ENCODE results near the gene TBXAS1. TPM values are rescaled to one million over a fixed set of nuclear protein-coding genes. Genes with fewer than 3 reads are reported as not detected.

TBXAS1 gene
- total RNA-seq (2.3 and 4.3 TPM in 2 replicates), polyA plus RNA-seq (2.1 and 2.2 TPM in 2 replicates), polyA minus RNA-seq (1.5 and 6.0 TPM in 2 replicates), Bru-seq, nascent RNA (percentile 28 among the genes with signal in this experiment), BruChase-seq, experiment 1, labeled RNA remaining after a 6-hour chase (percentile 24 among the genes with signal in this experiment), BruChase-seq, experiment 2, labeled RNA remaining after a 2-hour chase (percentile 23 among the genes with signal in this experiment)
- polyA plus RNA-seq (2011; cell fraction: cytosol; rRNA removed): 1.9 and 3.3 TPM in 2 replicates
- polyA plus RNA-seq (2011; cell fraction: nucleus; rRNA removed): 5.2 and 8.0 TPM in 2 replicates
- polyA plus RNA-seq (2012): 3.3 and 4.4 TPM in 2 replicates
- polyA minus RNA-seq (2011; cell fraction: cytosol; rRNA and poly(A)+ RNA removed): not detected
- 2.4 and 3.8 TPM in 2 replicates for polyA minus RNA-seq (2011; cell fraction: nucleus; rRNA and poly(A)+ RNA removed)
- long read RNA-seq, partial matches to known transcripts: 2 of 11 reads
- long read RNA-seq, other reads (novel, unspliced or antisense): 4 of 11 reads

DNA sequence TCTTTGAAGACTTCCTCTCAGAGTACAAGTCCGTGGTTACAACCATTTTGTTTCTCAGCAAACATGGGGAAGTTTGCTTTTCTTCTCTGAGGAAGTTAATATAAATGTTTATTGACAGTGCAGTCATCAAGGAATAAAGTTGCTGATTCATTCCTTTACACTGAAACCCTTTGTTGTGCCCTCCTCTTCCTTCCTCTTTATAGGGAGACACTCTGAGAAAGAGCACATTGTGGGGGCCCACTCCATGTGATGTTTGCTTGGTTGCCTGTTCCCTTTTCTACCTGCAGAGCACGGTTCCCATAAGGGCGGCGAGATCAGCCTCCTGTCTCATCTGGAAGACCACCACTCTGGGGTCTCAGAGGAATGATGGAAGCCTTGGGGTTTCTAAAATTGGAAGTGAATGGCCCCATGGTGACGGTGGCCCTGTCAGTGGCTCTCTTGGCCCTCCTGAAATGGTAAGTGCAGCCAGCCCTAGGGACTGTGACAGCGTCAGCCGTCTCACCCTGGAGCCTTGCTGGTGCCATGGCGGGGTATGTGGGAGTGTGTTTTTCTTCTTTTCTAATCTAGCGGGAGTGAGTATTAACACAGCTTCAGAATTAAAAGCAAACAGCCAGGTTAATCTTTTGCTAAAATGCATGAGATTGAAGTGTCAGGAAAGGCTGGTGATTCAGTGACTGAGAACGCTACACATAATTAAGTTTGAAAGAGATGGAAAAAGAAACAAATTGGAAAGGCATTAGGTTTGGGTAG, at the start of gene TBXAS1:
TBXAS1 (plus strand) TSS at position 240 of the 750 bp plus-strand sequence; CDS start at position 367, 127 bp downstream.
- FAIRE-seq (peak; percentile 55), DNase-seq (ENCODE audit: low read depth, low spot score) (peak; percentile 20)
- dilution Hi-C loops (cut with MboI; ENCODE audit: extremely low pct_ligation_motif_present, low sequenced_read_pairs): no loop called here
- H3K4me2 ChIP-seq (ENCODE audit: insufficient read depth, low read length): peak within 1 kb of the TSS; percentile 28
- TF ChIP-seq FOS (IDR thresholded peaks at IDR 0.05; ENCODE audit: borderline replicate concordance, insufficient read depth, low read length): peak; percentile 34
- TF ChIP-seq POLR2A (IDR thresholded peaks at IDR 0.05; ENCODE audit: low read depth, low read length): no peak
- TF ChIP-seq, protein P1, sequence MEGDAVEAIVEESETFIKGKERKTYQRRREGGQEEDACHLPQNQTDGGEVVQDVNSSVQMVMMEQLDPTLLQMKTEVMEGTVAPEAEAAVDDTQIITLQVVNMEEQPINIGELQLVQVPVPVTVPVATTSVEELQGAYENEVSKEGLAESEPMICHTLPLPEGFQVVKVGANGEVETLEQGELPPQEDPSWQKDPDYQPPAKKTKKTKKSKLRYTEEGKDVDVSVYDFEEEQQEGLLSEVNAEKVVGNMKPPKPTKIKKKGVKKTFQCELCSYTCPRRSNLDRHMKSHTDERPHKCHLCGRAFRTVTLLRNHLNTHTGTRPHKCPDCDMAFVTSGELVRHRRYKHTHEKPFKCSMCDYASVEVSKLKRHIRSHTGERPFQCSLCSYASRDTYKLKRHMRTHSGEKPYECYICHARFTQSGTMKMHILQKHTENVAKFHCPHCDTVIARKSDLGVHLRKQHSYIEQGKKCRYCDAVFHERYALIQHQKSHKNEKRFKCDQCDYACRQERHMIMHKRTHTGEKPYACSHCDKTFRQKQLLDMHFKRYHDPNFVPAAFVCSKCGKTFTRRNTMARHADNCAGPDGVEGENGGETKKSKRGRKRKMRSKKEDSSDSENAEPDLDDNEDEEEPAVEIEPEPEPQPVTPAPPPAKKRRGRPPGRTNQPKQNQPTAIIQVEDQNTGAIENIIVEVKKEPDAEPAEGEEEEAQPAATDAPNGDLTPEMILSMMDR (IDR thresholded peaks at IDR 0.05; ENCODE audit: extremely low read depth in 1 of 2, insufficient read depth in 1 of 2, low read depth in 1 of 2, low read length in 2 of 2): no peak
- TF ChIP-seq JUN (IDR thresholded peaks at IDR 0.05; ENCODE audit: borderline replicate concordance, insufficient read depth, insufficient read length, low read depth): no peak
- no peaks in the 10 kb centered on the region for H3K36me3 ChIP-seq (ENCODE audit: control insufficient read depth in 2 of 2, extremely low read depth in 1 of 2, insufficient read depth in 2 of 2, low read length in 2 of 2)
- CTCF ChIA-PET: no interaction called here
- peak within 1 kb of the TSS; percentile 20 for H3K27ac ChIP-seq (ENCODE audit: insufficient read depth, low read depth, low read length)
- peaks cover 12% of the 10 kb centered on the region for H3K4me1 ChIP-seq (ENCODE audit: control insufficient read depth, extremely low read depth, insufficient read depth, low read length)
- POLR2A ChIA-PET: no interaction called here
- H3K9ac ChIP-seq (replicated peaks; ENCODE audit: extremely low read depth, insufficient read depth, low read length): no peak within 1 kb of the TSS
- no peaks in the 10 kb centered on the region for H3K9me1 ChIP-seq (replicated peaks; ENCODE audit: control insufficient read depth, extremely low read depth, insufficient read depth, low read length)
- H2AFZ ChIP-seq (ENCODE audit: low read depth, low read length): peak within 1 kb of the TSS; percentile 80
- no peaks in the 10 kb centered on the region for H3K9me3 ChIP-seq (replicated peaks; ENCODE audit: control insufficient read depth, insufficient read depth, low read length)
- H3K27me3 ChIP-seq (ENCODE audit: control insufficient read depth in 2 of 2, insufficient read depth in 2 of 2, low read length in 2 of 2): peaks cover 0 to 3% of the 10 kb centered on the region in 2 experiments
- H3K4me3 ChIP-seq (replicated peaks in 1 of 3; ENCODE audit: insufficient read depth in 1 of 3, low read depth in 1 of 3, low read length in 3 of 3): no peak within 1 kb of the TSS
- H4K20me1 ChIP-seq (replicated peaks; ENCODE audit: control insufficient read depth, extremely low read depth, insufficient read depth, low read length): no peaks in the 10 kb centered on the region
- intact Hi-C loops (cut with micrococcal nuclease): no loop called here
- no TSS peak for BruUV-seq (replicated peaks)
- H3K79me2 ChIP-seq (ENCODE audit: control insufficient read depth, insufficient read depth, low read length): no peaks in the 10 kb centered on the region
